SIG-M5 treated with dmso at 0.1 percent for 504 hours (cell line): ENCODE measurements around the gene LENG8.
A peak's percentile ranks its signal among the peaks of the same experiment; 100 is the strongest.
"Not testable (repeated sequence)": the region's sequence is repeated elsewhere in the genome, so short reads cannot be mapped to it uniquely, and the experiment has no call there.

Experiments used
- DNase-seq: peaks from one replicate; lab custom pipeline; 2025; ENCODE audit not compliant: unreplicated experiment; lab: John Stamatoyannopoulos, UW

LENG8 gene

GRCh38 chr19:54460230-54461005, 11.4 kb downstream of the LENG8 start:
- no peak for DNase-seq

- DNase-seq = no peak
Observed at GRCh38 chr19:54461210-54461609, 12.2 kb downstream of the LENG8 start.

- DNase-seq = no peak
Observed at GRCh38 chr19:54461613-54462012, 12.6 kb downstream of the LENG8 start.

- no peak for DNase-seq
Observed at GRCh38 chr19:54462047-54462654, 13.2 kb downstream of the LENG8 start.

- DNase-seq = peak; percentile 64
Observed at GRCh38 chr19:54462655-54463530, 13.9 kb downstream of the LENG8 start.

GRCh38 chr19:54463531-54464043, 14.6 kb downstream of the LENG8 start, which contains the start of gene LENG9:
Gene LENG9, minus strand, starts transcription at chr19:54463778. Its CDS starts 252 bp downstream, at chr19:54463526.
- peak; percentile 100 for DNase-seq

- peak; percentile 100 for DNase-seq
Observed at GRCh38 chr19:54464044-54464629, 15.1 kb downstream of the LENG8 start.

GRCh38 chr19:54464630-54465425, 15.8 kb downstream of the LENG8 start:
- DNase-seq = peak; percentile 85

GRCh38 chr19:54465426-54466109, 16.6 kb downstream of the LENG8 start:
- DNase-seq = no peak

GRCh38 chr19:54466110-54466480, 17.1 kb downstream of the LENG8 start:
- not testable (repeated sequence) for DNase-seq

- no peak for DNase-seq
Observed at GRCh38 chr19:54469496-54469934, 20.5 kb downstream of the LENG8 start.

GRCh38 chr19:54470276-54470887, 21.4 kb downstream of the LENG8 start:
- DNase-seq = no peak

- no peak for DNase-seq
Observed at GRCh38 chr19:54470991-54471782, 22.2 kb downstream of the LENG8 start.

- no peak for DNase-seq
Observed at GRCh38 chr19:54473071-54473891, 24.3 kb downstream of the LENG8 start, which contains the start of gene CDC42EP5. Gene CDC42EP5, minus strand, starts transcription at chr19:54473296. Its CDS starts 7,749 bp downstream, at chr19:54465547.

GRCh38 chr19:54473892-54474372, 24.9 kb downstream of the LENG8 start:
- no peak for DNase-seq

- no peak for DNase-seq
Observed at GRCh38 chr19:54475706-54476105, 26.7 kb downstream of the LENG8 start.

GRCh38 chr19:54477650-54478049, 28.7 kb downstream of the LENG8 start:
- DNase-seq = no peak
